A673 (cell line): ENCODE data around the gene NAPB. TPM values are rescaled to one million over a fixed set of nuclear protein-coding genes. Genes with fewer than 3 reads are reported as not detected.

ENCODE experiments used
- BruUV-seq: library from RNA; stranded (reverse); fragments of 400-500 nt; replicated peaks from 2 replicates; lab custom pipeline; 2021; lab: Mats Ljungman, UMichigan
- CTCF ChIA-PET: fragments of 300-600 bp; sonication (Branson Sonifier 250); formaldehyde crosslinking; loops from one replicate; lab custom pipeline; 2022; ENCODE audit warnings: antibody characterized with exemption; lab: Charles Lee
- POLR2A ChIA-PET: fragments of 300-600 bp; sonication (Branson Sonifier 250); formaldehyde crosslinking; loops from one replicate; lab custom pipeline; 2022; ENCODE audit warnings: antibody characterized with exemption; ENCODE audit not compliant: low non-redundant PET; lab: Charles Lee
- DNase-seq: peaks from one replicate; pipeline ENCODE4 v3.0.0-alpha.2; 2015; ENCODE audit warnings: low spot score
- H3K27ac ChIP-seq: fragments of 200-600 bp; sonication (generic); 2 replicates; pipeline ENCODE4 v1.5.1; 2016; ENCODE audit warnings: mixed run types, low read depth, mild to moderate bottlenecking, mixed read lengths, antibody characterized with exemption, low read length; ENCODE audit not compliant: poor library complexity, severe bottlenecking
- H3K27me3 ChIP-seq: fragments of 200-600 bp; sonication (generic); replicated peaks from 2 replicates; pipeline ENCODE4 v1.6.1; 2017; ENCODE audit warnings: mixed run types, low read depth, mild to moderate bottlenecking, mixed read lengths, antibody characterized with exemption, low read length; ENCODE audit not compliant: insufficient read depth, poor library complexity
- H3K36me3 ChIP-seq: fragments of 200-600 bp; sonication (generic); 2 replicates; pipeline ENCODE4 v1.6.1; 2016; ENCODE audit warnings: mixed run types, mild to moderate bottlenecking, mixed read lengths, antibody characterized with exemption, low read length; ENCODE audit not compliant: insufficient read depth, poor library complexity, severe bottlenecking
- H3K4me1 ChIP-seq: fragments of 200-600 bp; sonication (generic); 2 replicates; pipeline ENCODE4 v1.6.1; 2017; ENCODE audit warnings: mixed run types, mild to moderate bottlenecking, mixed read lengths, antibody characterized with exemption, low read length; ENCODE audit not compliant: insufficient read depth, poor library complexity, severe bottlenecking
- H3K4me3 ChIP-seq: fragments of 200-600 bp; sonication (generic); 2 replicates; pipeline ENCODE4 v1.5.1; 2016; ENCODE audit warnings: low read depth, mixed run types, mild to moderate bottlenecking, mixed read lengths, low read length; ENCODE audit not compliant: poor library complexity, severe bottlenecking
- H3K9me3 ChIP-seq: fragments of 200-600 bp; sonication (generic); 2 replicates; pipeline ENCODE4 v1.6.1; 2016; ENCODE audit warnings: mixed run types, low read depth, mild to moderate bottlenecking, mixed read lengths, antibody characterized with exemption, low read length; ENCODE audit not compliant: poor library complexity, severe bottlenecking
- CTCF ChIP-seq: fragments of 300-800, 200-600 bp; sonication (generic); conservative IDR thresholded peaks from 2 replicates; pipeline ENCODE4 v1.5.1; 2017; ENCODE audit warnings: low read depth, mild to moderate bottlenecking, antibody characterized with exemption, low read length, moderate library complexity, mixed read lengths
- EZH2 ChIP-seq: fragments of 200-600 bp; sonication (generic); IDR thresholded peaks from 2 replicates; pipeline ENCODE4 v1.6.1; 2017; ENCODE audit warnings: borderline replicate concordance, low read depth, mild to moderate bottlenecking, mixed read lengths, antibody characterized with exemption, low read length; ENCODE audit not compliant: poor library complexity, severe bottlenecking
- intact Hi-C: fragments of 100-400 bp; cut with micrococcal nuclease; formaldehyde crosslinking; loops from one replicate; pipeline ENCODE4 v1.10.0; 2022; ENCODE audit not compliant: unreplicated experiment
- total RNA-seq: library from RNA; stranded (reverse); gene quantifications from 2 replicates; pipeline ENCODE4 v1.2.3, GENCODE V29; 2021

Gene NAPB
- total RNA-seq, 1 experiment from 2014 or later: 11.6 TPM

GRCh38 chr20:23415959-23416583 is 5.2 kb downstream of the NAPB start:
- Histone ChIP-seq H3K27me3 (no peaks in the 10 kb centered on the region), H3K9me3 (no peaks in the 10 kb centered on the region), H3K36me3 (no peaks in the 10 kb centered on the region), H3K4me3 (no peak overlapping the region), H3K4me1 (peaks cover 13% of the 10 kb centered on the region), H3K27ac (no peak overlapping the region)
- intact Hi-C loops: no loop called here
- no peak for DNase-seq
- POLR2A ChIA-PET: interaction anchor here (0.5 kb wide), 1 partner anchor 1649 kb away, joined by 3 read pairs; no protein-coding TSS in a partner anchor
- no TSS peak for BruUV-seq
- CTCF ChIA-PET: no interaction called here
- no peak for TF ChIP-seq EZH2
- no peak for TF ChIP-seq CTCF

GRCh38 chr20:23415555-23415954 is 5.7 kb downstream of the NAPB start:
- Histone ChIP-seq H3K4me1 (peaks cover 18% of the 10 kb centered on the region), H3K27ac (no peak overlapping the region), H3K27me3 (no peaks in the 10 kb centered on the region), H3K9me3 (no peaks in the 10 kb centered on the region), H3K4me3 (no peak overlapping the region), H3K36me3 (no peaks in the 10 kb centered on the region)
- no peak for TF ChIP-seq EZH2
- no peak for TF ChIP-seq CTCF
- DNase-seq: no peak
- CTCF ChIA-PET: no interaction called here
- BruUV-seq: no TSS peak
- POLR2A ChIA-PET: interaction anchor here (0.5 kb wide), 1 partner anchor 1649 kb away, joined by 3 read pairs; no protein-coding TSS in a partner anchor
- intact Hi-C loops: no loop called here

- TF ChIP-seq EZH2 (no peak), CTCF (no peak)
- Histone ChIP-seq H3K27me3 (no peaks in the 10 kb centered on the region), H3K4me3 (no peak overlapping the region), H3K4me1 (peaks cover 18% of the 10 kb centered on the region), H3K27ac (no peak overlapping the region), H3K9me3 (no peaks in the 10 kb centered on the region), H3K36me3 (no peaks in the 10 kb centered on the region)
- CTCF ChIA-PET: no interaction called here
- BruUV-seq: no TSS peak
- POLR2A ChIA-PET: no interaction called here
- intact Hi-C loops: no loop called here
- no peak for DNase-seq
Measured at GRCh38 chr20:23414526-23415188, 6.6 kb downstream of the NAPB start.
